ENCODE data around the gene SMKR1.

- TF ChIP-seq CTCF (IDR thresholded peaks at IDR 0.05 in 4 of 5, conservative IDR thresholded peaks at IDR 0.05 in 1 of 5) = no peak
- TF ChIP-seq POLR2A (IDR thresholded peaks at IDR 0.05) = no peak
Observed at GRCh38 chr7:129553899-129554461, 51.6 kb downstream of the SMKR1 start.
